Kidney (tissue), 14 donors: ENCODE results near the gene ARL5A. TPM values are rescaled to one million over a fixed set of nuclear protein-coding genes. Genes with fewer than 3 reads are reported as not detected.

Source experiments
- DNase-seq, 5 donors: peaks; one replicate each; pipeline ENCODE4 v3.0.0-alpha.2; 2013 to 2020
- FAIRE-seq: peaks from 2 replicates; lab custom pipeline; 2012; peaks lifted over from hg19 to GRCh38; lab: Jason Lieb, UNC
- H3K27ac ChIP-seq, 2 donors: one replicate each; pipeline ENCODE4 v1.7.0; 2013; ENCODE audit warnings: low read depth in 2 of 2, low read length in 2 of 2, inconsistent platforms in 1 of 2
- H3K27me3 ChIP-seq: one replicate; pipeline ENCODE4 v1.7.1; 2013; ENCODE audit warnings: low read length, inconsistent platforms; ENCODE audit not compliant: control insufficient read depth, insufficient read depth
- H3K36me3 ChIP-seq, 3 donors: one replicate each; pipeline versions ENCODE4 v1.7.0 to v1.7.1; 2013; ENCODE audit warnings: low read length in 3 of 3, control low read depth in 1 of 3, inconsistent platforms in 1 of 3; ENCODE audit not compliant: insufficient read depth in 3 of 3, control insufficient read depth in 2 of 3
- H3K4me1 ChIP-seq, 3 donors: one replicate each; pipeline versions ENCODE4 v1.7.0 to v1.7.1; 2013; ENCODE audit warnings: low read length in 3 of 3, inconsistent platforms in 1 of 3, low read depth in 1 of 3; ENCODE audit not compliant: control insufficient read depth in 2 of 3, insufficient read depth in 2 of 3
- H3K4me3 ChIP-seq, 3 donors: one replicate each; pipeline versions ENCODE4 v1.7.0 to v1.8.1; 2013; ENCODE audit warnings: low read length in 3 of 3, control low read depth in 1 of 3, inconsistent platforms in 1 of 3
- H3K9ac ChIP-seq, 3 donors: one replicate each; pipeline versions ENCODE4 v1.7.0 to v1.7.1; 2013; ENCODE audit warnings: low read length in 3 of 3, control low read depth in 1 of 3, inconsistent platforms in 1 of 3
- H3K9me3 ChIP-seq, 3 donors: one replicate each; pipeline versions ENCODE4 v1.7.0 to v1.7.1; 2013; ENCODE audit warnings: low read length in 3 of 3, control low read depth in 1 of 3, inconsistent platforms in 1 of 3; ENCODE audit not compliant: control insufficient read depth in 2 of 3, insufficient read depth in 1 of 3
- intact Hi-C: fragments of 100-400 bp; cut with DNase I; formaldehyde crosslinking; loops from one replicate; pipeline ENCODE4 v1.11.1; 2022
- polyA plus RNA-seq: library from polyadenylated mRNA; stranded (reverse); fragments of 350-450 nt; fragmentation: Illumina TruSeq; extraction: RNeasy Lipid Tissue Mini Kit (QIAGEN cat#74804); gene quantifications from one replicate; pipeline ENCODE4 v1.2.3, GENCODE V29; 2014; ENCODE audit warnings: low read depth, low replicate concordance; ENCODE audit not compliant: insufficient read depth
- total RNA-seq: library from RNA; stranded (reverse); fragmentation: NEBNext Ultra II Directional; extraction: Animal tissue kit (Norgen Biotek cat#: 25700); gene quantifications from one replicate; pipeline ENCODE4 v1.2.1, GENCODE V29; 2021
- TF ChIP-seq, protein P1 (sequence below): IDR thresholded peaks from 3 replicates; pipeline ENCODE4 v1.5.1; 2012; ENCODE audit warnings: mild to moderate bottlenecking, moderate library complexity, borderline replicate concordance; ENCODE audit not compliant: insufficient read depth; ENCODE audit errors: extremely low read depth
- donor health status: control.
- donor health status: control.
- donor health status: control.
- donor health status: control.
- donor health status: control.
- donor health status: DM: yes; HTN: yes; CAD: no.
- donor health status: Normal renal cell carcinoma (clear cell type).

The ARL5A gene
- total and polyA plus RNA-seq, 2 donors from 2014 or later = 18.1 to 47.3 TPM

DNA sequence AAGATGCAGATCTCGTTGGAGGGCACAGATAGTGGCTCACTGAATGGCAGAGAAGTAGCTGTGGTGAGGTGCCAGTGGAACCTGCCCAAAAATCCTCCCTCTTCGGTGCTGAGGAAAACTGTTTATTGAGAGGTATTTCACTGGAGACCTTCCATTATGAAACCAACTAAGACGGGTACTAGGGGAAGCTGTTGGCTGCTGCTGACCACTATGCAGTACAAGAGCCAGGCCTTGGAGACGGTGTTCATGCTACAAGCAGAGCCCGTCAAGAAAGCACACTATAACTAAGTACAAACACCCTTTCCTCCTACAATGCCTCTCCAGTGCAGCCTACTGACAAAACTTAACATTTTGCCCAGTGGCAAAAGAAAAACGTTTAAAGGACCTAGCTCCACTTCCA is 4.6 kb downstream of the ARL5A start:
- H3K4me3 ChIP-seq = no peak overlapping the region
- no peak overlapping the region for H3K9ac ChIP-seq
- no peaks in the 10 kb centered on the region for H3K9me3 ChIP-seq
- H3K4me1 ChIP-seq = peaks cover 0 to 4% (median 3%) of the 10 kb centered on the region in 3 donors
- no peak for DNase-seq
- no peak for FAIRE-seq
- no peaks in the 10 kb centered on the region for H3K36me3 ChIP-seq
- TF ChIP-seq, protein P1, sequence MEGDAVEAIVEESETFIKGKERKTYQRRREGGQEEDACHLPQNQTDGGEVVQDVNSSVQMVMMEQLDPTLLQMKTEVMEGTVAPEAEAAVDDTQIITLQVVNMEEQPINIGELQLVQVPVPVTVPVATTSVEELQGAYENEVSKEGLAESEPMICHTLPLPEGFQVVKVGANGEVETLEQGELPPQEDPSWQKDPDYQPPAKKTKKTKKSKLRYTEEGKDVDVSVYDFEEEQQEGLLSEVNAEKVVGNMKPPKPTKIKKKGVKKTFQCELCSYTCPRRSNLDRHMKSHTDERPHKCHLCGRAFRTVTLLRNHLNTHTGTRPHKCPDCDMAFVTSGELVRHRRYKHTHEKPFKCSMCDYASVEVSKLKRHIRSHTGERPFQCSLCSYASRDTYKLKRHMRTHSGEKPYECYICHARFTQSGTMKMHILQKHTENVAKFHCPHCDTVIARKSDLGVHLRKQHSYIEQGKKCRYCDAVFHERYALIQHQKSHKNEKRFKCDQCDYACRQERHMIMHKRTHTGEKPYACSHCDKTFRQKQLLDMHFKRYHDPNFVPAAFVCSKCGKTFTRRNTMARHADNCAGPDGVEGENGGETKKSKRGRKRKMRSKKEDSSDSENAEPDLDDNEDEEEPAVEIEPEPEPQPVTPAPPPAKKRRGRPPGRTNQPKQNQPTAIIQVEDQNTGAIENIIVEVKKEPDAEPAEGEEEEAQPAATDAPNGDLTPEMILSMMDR = no peak
- H3K27ac ChIP-seq = no peak overlapping the region
- no peaks in the 10 kb centered on the region for H3K27me3 ChIP-seq
- intact Hi-C loops = no loop called here

DNA sequence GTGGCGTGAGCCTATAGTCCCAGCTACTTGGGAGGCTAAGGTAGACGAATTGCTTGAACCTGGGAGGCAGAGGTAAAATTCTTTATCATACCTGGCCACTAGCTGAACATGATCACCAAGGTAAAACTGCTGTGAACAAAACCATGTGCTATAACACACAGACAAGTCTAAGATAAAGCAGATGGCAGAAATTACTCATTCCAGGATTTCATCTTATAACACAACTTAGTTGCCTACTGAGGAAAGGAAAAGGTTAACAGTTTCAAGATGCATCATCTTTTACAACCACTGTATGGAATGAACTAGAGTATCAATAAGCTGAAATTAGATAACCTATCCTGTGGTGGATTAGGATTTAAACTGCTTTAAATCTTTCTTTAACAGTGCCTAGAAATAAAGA is 8.3 kb downstream of the ARL5A start:
- Histone ChIP-seq H3K27ac (no peak overlapping the region), H3K36me3 (no peaks in the 10 kb centered on the region), H3K4me3 (no peak overlapping the region), H3K9me3 (no peaks in the 10 kb centered on the region), H3K4me1 (peaks cover 0 to 4% (median 0%) of the 10 kb centered on the region in 3 donors), H3K27me3 (no peaks in the 10 kb centered on the region), H3K9ac (no peak overlapping the region)
- intact Hi-C loops = no loop called here
- TF ChIP-seq, protein P1 = no peak
- DNase-seq (no peak), FAIRE-seq (no peak)

DNA sequence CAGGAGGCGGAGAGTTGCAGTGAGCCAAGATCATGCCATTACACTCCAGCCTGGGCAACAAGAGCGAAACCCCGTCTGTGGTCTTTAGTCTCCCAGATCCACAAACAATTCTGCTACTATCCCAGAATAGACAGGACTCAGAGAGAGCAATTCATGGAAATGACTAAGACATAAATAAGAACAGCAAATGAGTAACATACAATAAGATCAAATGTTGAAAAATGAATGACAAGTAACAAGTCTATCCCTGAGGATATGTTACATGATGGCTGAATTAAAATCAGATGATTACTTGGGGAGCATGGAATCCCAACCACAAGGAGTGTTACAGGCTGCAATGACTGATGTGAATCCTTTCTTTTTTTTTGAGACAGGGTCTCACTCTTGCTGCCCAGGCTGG is 10.3 kb downstream of the ARL5A start:
- H3K27me3 ChIP-seq = no peaks in the 10 kb centered on the region
- H3K4me3 ChIP-seq = no peak overlapping the region
- TF ChIP-seq, protein P1 = no peak
- H3K27ac ChIP-seq = no peak overlapping the region
- FAIRE-seq (no peak), DNase-seq (no peak)
- H3K4me1 ChIP-seq = peaks cover 0 to 3% (median 0%) of the 10 kb centered on the region in 3 donors
- peaks cover 0 to under 1% (median 0%) of the 10 kb centered on the region in 3 donors for H3K36me3 ChIP-seq
- H3K9me3 ChIP-seq = no peaks in the 10 kb centered on the region
- H3K9ac ChIP-seq = no peak overlapping the region
- intact Hi-C loops = no loop called here

DNA sequence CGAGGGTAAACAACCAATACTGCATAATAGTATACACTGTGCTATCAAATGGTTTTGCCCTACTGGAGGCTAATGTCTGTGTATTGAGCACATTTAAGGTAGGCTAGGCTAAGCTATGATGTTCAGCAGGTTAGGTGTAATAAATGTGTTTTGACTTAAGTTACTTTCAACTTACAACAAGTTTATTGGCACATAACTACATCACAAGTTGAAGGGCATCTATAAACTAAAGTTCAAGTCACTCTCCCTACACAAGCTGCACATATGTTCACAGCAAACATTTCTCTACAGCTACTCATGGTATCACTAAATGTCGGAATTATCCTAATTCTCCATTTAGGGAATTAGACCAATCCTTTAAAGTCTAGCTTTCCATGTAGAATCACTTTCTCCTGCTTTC is 11.4 kb downstream of the ARL5A start:
- DNase-seq (no peak), FAIRE-seq (no peak)
- Histone ChIP-seq H3K4me3 (no peak overlapping the region), H3K27me3 (no peaks in the 10 kb centered on the region), H3K36me3 (peaks cover 0 to 4% (median 2%) of the 10 kb centered on the region in 3 donors), H3K27ac (no peak overlapping the region), H3K9ac (no peak overlapping the region), H3K9me3 (no peaks in the 10 kb centered on the region), H3K4me1 (peaks cover 0 to 3% (median 0%) of the 10 kb centered on the region in 3 donors)
- TF ChIP-seq, protein P1 = no peak
- intact Hi-C loops = no loop called here
